PC-3 (cell line): ENCODE data around the gene TMEM231. TPM values are rescaled to one million over a fixed set of nuclear protein-coding genes. Genes with fewer than 3 reads are reported as not detected.

Experiments
- ATAC-seq: fragments of 200-7000 bp; cut with Tn5 transposase; 2 replicates; pipeline ENCODE4 v1.9.1; 2020; ENCODE audit warnings: mild to moderate bottlenecking, moderate library complexity
- BruUV-seq: library from RNA; stranded (reverse); fragments of 400-500 nt; replicated peaks from 2 replicates; lab custom pipeline; 2021; lab: Mats Ljungman, UMichigan
- CTCF ChIA-PET: fragments of 300-600 bp; sonication (Branson Sonifier 250); formaldehyde crosslinking; loops from one replicate; lab custom pipeline; 2022; ENCODE audit warnings: antibody characterized with exemption; lab: Charles Lee
- POLR2A ChIA-PET: fragments of 300-600 bp; sonication (Branson Sonifier 250); formaldehyde crosslinking; loops from one replicate; lab custom pipeline; 2022; ENCODE audit warnings: antibody characterized with exemption; ENCODE audit not compliant: unreplicated experiment; lab: Charles Lee
- DNase-seq: peaks from one replicate; pipeline ENCODE4 v3.0.0-alpha.2; 2015
- H2AFZ ChIP-seq: fragments of 300-600 bp; sonication (generic); 2 replicates; pipeline ENCODE4 v1.6.0; 2016; ENCODE audit warnings: antibody characterized with exemption, low read length
- H3F3A ChIP-seq: fragments of 300-600 bp; sonication (generic); one replicate; pipeline ENCODE4 v1.6.0; 2017; ENCODE audit warnings: antibody characterized with exemption, low read length, control low read depth, mild to moderate bottlenecking; ENCODE audit not compliant: unreplicated experiment
- H3K27ac ChIP-seq: fragments of 300-600 bp; sonication (generic); 2 replicates; pipeline ENCODE4 v1.5.1; 2016; ENCODE audit warnings: mild to moderate bottlenecking, low read length
- H3K27me3 ChIP-seq: fragments of 300-600 bp; sonication (generic); 2 replicates; pipeline ENCODE4 v1.6.1; 2016; ENCODE audit warnings: low read length, mixed read lengths
- H3K36me3 ChIP-seq: fragments of 300-600 bp; sonication (generic); 2 replicates; pipeline ENCODE4 v1.6.1; 2016; ENCODE audit warnings: low read depth, mixed run types, low read length, mixed read lengths
- H3K4me1 ChIP-seq: fragments of 300-600 bp; sonication (generic); 2 replicates; pipeline ENCODE4 v1.5.1; 2016; ENCODE audit warnings: low read length; ENCODE audit not compliant: insufficient read depth
- H3K4me2 ChIP-seq: fragments of 300-600 bp; sonication (generic); 2 replicates; pipeline ENCODE4 v1.6.0; 2016; ENCODE audit warnings: low read length
- H3K4me3 ChIP-seq: fragments of 300-600 bp; sonication (generic); 2 replicates; pipeline ENCODE4 v1.5.1; 2016; ENCODE audit warnings: mild to moderate bottlenecking, low read length, mixed read lengths
- H3K79me2 ChIP-seq: fragments of 300-600 bp; sonication (generic); 2 replicates; pipeline ENCODE4 v1.6.1; 2017; ENCODE audit warnings: low read length, mixed read lengths
- H3K9ac ChIP-seq: fragments of 300-600 bp; sonication (generic); 2 replicates; pipeline ENCODE4 v1.6.0; 2016; ENCODE audit warnings: mild to moderate bottlenecking, low read length
- H3K9me2 ChIP-seq: fragments of 300-600 bp; sonication (generic); replicated peaks from 2 replicates; pipeline ENCODE4 v1.6.1; 2016; ENCODE audit warnings: mixed run types, low read length, mixed read lengths
- H3K9me3 ChIP-seq: fragments of 300-600 bp; sonication (generic); 2 replicates; pipeline ENCODE4 v1.6.1; 2016; ENCODE audit warnings: low read length, mixed read lengths
- H4K20me1 ChIP-seq: fragments of 300-600 bp; sonication (generic); 2 replicates; pipeline ENCODE4 v1.6.1; 2016; ENCODE audit warnings: low read length, mixed read lengths
- CTCF ChIP-seq: fragments of 300-600 bp; sonication (generic); conservative IDR thresholded peaks from 2 replicates; pipeline ENCODE4 v1.5.1; 2017; ENCODE audit warnings: antibody characterized with exemption, low read depth, mild to moderate bottlenecking, low read length
- EZH2 ChIP-seq: fragments of 300-600 bp; sonication (generic); IDR thresholded peaks from one replicate; pipeline ENCODE4 v1.6.1; 2017; ENCODE audit warnings: antibody characterized with exemption, mild to moderate bottlenecking, low read length; ENCODE audit not compliant: unreplicated experiment
- EZH2phosphoT487 ChIP-seq: fragments of 300-600 bp; sonication (generic); IDR thresholded peaks from 2 replicates; pipeline ENCODE4 v1.6.1; 2018; ENCODE audit warnings: mild to moderate bottlenecking, antibody characterized with exemption, low read length, borderline replicate concordance
- intact Hi-C: fragments of 100-400 bp; cut with micrococcal nuclease; formaldehyde crosslinking; loops from 2 replicates; pipeline ENCODE4 v1.9.0; 2023
- total RNA-seq: library from RNA; depleted of rRNA; stranded (reverse); fragments of >200 nt; gene quantifications from 2 replicates; pipeline ENCODE4 v1.2.3, GENCODE V29; 2014

The TMEM231 gene
- total RNA-seq, 1 experiment from 2014 or later, result 20.2 TPM

- no peak overlapping the region for H3K27ac ChIP-seq
- no peak overlapping the region for H3K4me3 ChIP-seq
- no peaks in the 10 kb centered on the region for H4K20me1 ChIP-seq
- ATAC-seq (no peak), DNase-seq (no peak)
- no peak overlapping the region for H3K4me2 ChIP-seq
- TF ChIP-seq EZH2phosphoT487, result no peak
- TF ChIP-seq CTCF, result no peak
- TF ChIP-seq EZH2, result no peak
- no TSS peak for BruUV-seq
- ChIA-PET CTCF (no interaction called here), POLR2A (no interaction called here)
- H3K9ac ChIP-seq, result no peak overlapping the region
- H3K36me3 ChIP-seq, result no peaks in the 10 kb centered on the region
- intact Hi-C loops, result no loop called here
- no peaks in the 10 kb centered on the region for H3K79me2 ChIP-seq
- no peaks in the 10 kb centered on the region for H3F3A ChIP-seq
- no peaks in the 10 kb centered on the region for H3K27me3 ChIP-seq
- no peaks in the 10 kb centered on the region for H3K4me1 ChIP-seq
- no peaks in the 10 kb centered on the region for H3K9me2 ChIP-seq
- H2AFZ ChIP-seq, result no peak overlapping the region
- H3K9me3 ChIP-seq, result no peaks in the 10 kb centered on the region
These were observed 26.1 kb downstream of the TMEM231 start for GRCh38 chr16:75529959-75530358.

- Histone ChIP-seq H3K27me3 (no peaks in the 10 kb centered on the region), H3K36me3 (no peaks in the 10 kb centered on the region), H3K9me2 (no peaks in the 10 kb centered on the region), H3K9ac (no peak overlapping the region), H3K27ac (no peak overlapping the region), H3K9me3 (no peaks in the 10 kb centered on the region), H3K79me2 (no peaks in the 10 kb centered on the region), H3K4me2 (no peak overlapping the region), H4K20me1 (no peaks in the 10 kb centered on the region), H3K4me1 (no peaks in the 10 kb centered on the region), H2AFZ (no peak overlapping the region), H3K4me3 (no peak overlapping the region), H3F3A (no peaks in the 10 kb centered on the region)
- ATAC-seq (no peak), DNase-seq (no peak)
- no TSS peak for BruUV-seq
- ChIA-PET CTCF (no interaction called here), POLR2A (no interaction called here)
- intact Hi-C loops, result no loop called here
- TF ChIP-seq EZH2, result no peak
- no peak for TF ChIP-seq CTCF
- no peak for TF ChIP-seq EZH2phosphoT487
These were observed 26.8 kb downstream of the TMEM231 start for GRCh38 chr16:75529056-75529905.

GRCh38 chr16:75527825-75528299 lies 28.2 kb downstream of the TMEM231 start:
- ATAC-seq (no peak), DNase-seq (no peak)
- H3K27me3 ChIP-seq, result no peaks in the 10 kb centered on the region
- ChIA-PET CTCF (no interaction called here), POLR2A (no interaction called here)
- no peak overlapping the region for H3K27ac ChIP-seq
- TF ChIP-seq CTCF (no peak), EZH2 (no peak), EZH2phosphoT487 (no peak)
- no peak overlapping the region for H2AFZ ChIP-seq
- H3F3A ChIP-seq, result no peaks in the 10 kb centered on the region
- intact Hi-C loops, result no loop called here
- H4K20me1 ChIP-seq, result no peaks in the 10 kb centered on the region
- no TSS peak for BruUV-seq
- no peaks in the 10 kb centered on the region for H3K79me2 ChIP-seq
- H3K4me1 ChIP-seq, result no peaks in the 10 kb centered on the region
- no peak overlapping the region for H3K9ac ChIP-seq
- no peaks in the 10 kb centered on the region for H3K9me3 ChIP-seq
- no peaks in the 10 kb centered on the region for H3K9me2 ChIP-seq
- no peak overlapping the region for H3K4me2 ChIP-seq
- H3K4me3 ChIP-seq, result no peak overlapping the region
- H3K36me3 ChIP-seq, result no peaks in the 10 kb centered on the region
